ENCODE data around the gene TMPRSS9. TPM values are rescaled to one million over a fixed set of nuclear protein-coding genes. Genes with fewer than 3 reads are reported as not detected.

The TMPRSS9 gene
- total and polyA plus RNA-seq, 2 of the 13 experiments (the other 11 are each of a cell fraction or from before 2014, with no cell fraction given) = 2.5 to 5.2 TPM

- TF ChIP-seq SIN3B (IDR thresholded peaks at IDR 0.05; ENCODE audit: low read length) (peak; percentile 83; the same call in 1 of the 2 replicates), ZNF713 (CRISPR knock-in tag; IDR thresholded peaks at IDR 0.05) (no peak), ZNF878 (CRISPR knock-in tag; IDR thresholded peaks at IDR 0.05) (peak; percentile 97), ATF7 (IDR thresholded peaks at IDR 0.05) (no peak), ATF7 (CRISPR knock-in tag; IDR thresholded peaks at IDR 0.05) (peak; percentile 56; the same call in 1 of the 2 replicates), ZNF629 (CRISPR knock-in tag; conservative IDR thresholded peaks at IDR 0.05) (peak; percentile 40), SNRNP70 (IDR thresholded peaks at IDR 0.05; ENCODE audit: low read depth, low read length) (no peak), ARNTL (CRISPR knock-in tag; IDR thresholded peaks at IDR 0.05) (peak; percentile 45; the same call in 1 of the 2 replicates), ZNF564 (CRISPR knock-in tag; IDR thresholded peaks at IDR 0.05) (peak; percentile 86; the same call in 1 of the 2 replicates), ZNF260 (CRISPR knock-in tag; IDR thresholded peaks at IDR 0.05; ENCODE audit: borderline replicate concordance, low read depth) (no peak), YEATS2 (CRISPR knock-in tag; IDR thresholded peaks at IDR 0.05; ENCODE audit: borderline replicate concordance) (peak; percentile 73; the same call in 1 of the 2 replicates), XBP1 (CRISPR knock-in tag; IDR thresholded peaks at IDR 0.05) (no peak), HOXD1 (CRISPR knock-in tag; IDR thresholded peaks at IDR 0.05) (no peak), ZNF660 (CRISPR knock-in tag; IDR thresholded peaks at IDR 0.05; ENCODE audit: borderline replicate concordance, low read depth) (no peak), ZNF556 (CRISPR knock-in tag; IDR thresholded peaks at IDR 0.05; ENCODE audit: borderline replicate concordance) (peak; percentile 90; the same call in 1 of the 2 replicates), ZNF20 (CRISPR knock-in tag; IDR thresholded peaks at IDR 0.05) (peak; percentile 90; the same call in 1 of the 2 replicates), ZNF790 (CRISPR knock-in tag; IDR thresholded peaks at IDR 0.05; ENCODE audit: borderline replicate concordance) (peak; percentile 78; the same call in 1 of the 2 replicates), SMC3 (IDR thresholded peaks at IDR 0.05; ENCODE audit: low read length) (no peak), ZNF775 (CRISPR knock-in tag; IDR thresholded peaks at IDR 0.05; ENCODE audit: borderline replicate concordance) (peak; percentile 83; the same call in 1 of the 2 replicates), GATAD1 (CRISPR knock-in tag; IDR thresholded peaks at IDR 0.05) (peak; percentile 63), CREM (IDR thresholded peaks at IDR 0.05) (peak; percentile 37; the same call in 1 of the 2 replicates), CREM (CRISPR knock-in tag; IDR thresholded peaks at IDR 0.05) (no peak), PHF8 (CRISPR knock-in tag; IDR thresholded peaks at IDR 0.05) (peak; percentile 71)
- TF ChIP-seq, protein P1, sequence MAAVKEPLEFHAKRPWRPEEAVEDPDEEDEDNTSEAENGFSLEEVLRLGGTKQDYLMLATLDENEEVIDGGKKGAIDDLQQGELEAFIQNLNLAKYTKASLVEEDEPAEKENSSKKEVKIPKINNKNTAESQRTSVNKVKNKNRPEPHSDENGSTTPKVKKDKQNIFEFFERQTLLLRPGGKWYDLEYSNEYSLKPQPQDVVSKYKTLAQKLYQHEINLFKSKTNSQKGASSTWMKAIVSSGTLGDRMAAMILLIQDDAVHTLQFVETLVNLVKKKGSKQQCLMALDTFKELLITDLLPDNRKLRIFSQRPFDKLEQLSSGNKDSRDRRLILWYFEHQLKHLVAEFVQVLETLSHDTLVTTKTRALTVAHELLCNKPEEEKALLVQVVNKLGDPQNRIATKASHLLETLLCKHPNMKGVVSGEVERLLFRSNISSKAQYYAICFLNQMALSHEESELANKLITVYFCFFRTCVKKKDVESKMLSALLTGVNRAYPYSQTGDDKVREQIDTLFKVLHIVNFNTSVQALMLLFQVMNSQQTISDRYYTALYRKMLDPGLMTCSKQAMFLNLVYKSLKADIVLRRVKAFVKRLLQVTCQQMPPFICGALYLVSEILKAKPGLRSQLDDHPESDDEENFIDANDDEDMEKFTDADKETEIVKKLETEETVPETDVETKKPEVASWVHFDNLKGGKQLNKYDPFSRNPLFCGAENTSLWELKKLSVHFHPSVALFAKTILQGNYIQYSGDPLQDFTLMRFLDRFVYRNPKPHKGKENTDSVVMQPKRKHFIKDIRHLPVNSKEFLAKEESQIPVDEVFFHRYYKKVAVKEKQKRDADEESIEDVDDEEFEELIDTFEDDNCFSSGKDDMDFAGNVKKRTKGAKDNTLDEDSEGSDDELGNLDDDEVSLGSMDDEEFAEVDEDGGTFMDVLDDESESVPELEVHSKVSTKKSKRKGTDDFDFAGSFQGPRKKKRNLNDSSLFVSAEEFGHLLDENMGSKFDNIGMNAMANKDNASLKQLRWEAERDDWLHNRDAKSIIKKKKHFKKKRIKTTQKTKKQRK (IDR thresholded peaks at IDR 0.05; ENCODE audit: low read length) = no peak
- TF ChIP-seq, protein P2, sequence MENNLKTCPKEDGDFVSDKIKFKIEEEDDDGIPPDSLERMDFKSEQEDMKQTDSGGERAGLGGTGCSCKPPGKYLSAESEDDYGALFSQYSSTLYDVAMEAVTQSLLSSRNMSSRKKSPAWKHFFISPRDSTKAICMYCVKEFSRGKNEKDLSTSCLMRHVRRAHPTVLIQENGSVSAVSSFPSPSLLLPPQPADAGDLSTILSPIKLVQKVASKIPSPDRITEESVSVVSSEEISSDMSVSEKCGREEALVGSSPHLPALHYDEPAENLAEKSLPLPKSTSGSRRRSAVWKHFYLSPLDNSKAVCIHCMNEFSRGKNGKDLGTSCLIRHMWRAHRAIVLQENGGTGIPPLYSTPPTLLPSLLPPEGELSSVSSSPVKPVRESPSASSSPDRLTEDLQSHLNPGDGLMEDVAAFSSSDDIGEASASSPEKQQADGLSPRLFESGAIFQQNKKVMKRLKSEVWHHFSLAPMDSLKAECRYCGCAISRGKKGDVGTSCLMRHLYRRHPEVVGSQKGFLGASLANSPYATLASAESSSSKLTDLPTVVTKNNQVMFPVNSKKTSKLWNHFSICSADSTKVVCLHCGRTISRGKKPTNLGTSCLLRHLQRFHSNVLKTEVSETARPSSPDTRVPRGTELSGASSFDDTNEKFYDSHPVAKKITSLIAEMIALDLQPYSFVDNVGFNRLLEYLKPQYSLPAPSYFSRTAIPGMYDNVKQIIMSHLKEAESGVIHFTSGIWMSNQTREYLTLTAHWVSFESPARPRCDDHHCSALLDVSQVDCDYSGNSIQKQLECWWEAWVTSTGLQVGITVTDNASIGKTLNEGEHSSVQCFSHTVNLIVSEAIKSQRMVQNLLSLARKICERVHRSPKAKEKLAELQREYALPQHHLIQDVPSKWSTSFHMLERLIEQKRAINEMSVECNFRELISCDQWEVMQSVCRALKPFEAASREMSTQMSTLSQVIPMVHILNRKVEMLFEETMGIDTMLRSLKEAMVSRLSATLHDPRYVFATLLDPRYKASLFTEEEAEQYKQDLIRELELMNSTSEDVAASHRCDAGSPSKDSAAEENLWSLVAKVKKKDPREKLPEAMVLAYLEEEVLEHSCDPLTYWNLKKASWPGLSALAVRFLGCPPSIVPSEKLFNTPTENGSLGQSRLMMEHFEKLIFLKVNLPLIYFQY (CRISPR knock-in tag; IDR thresholded peaks at IDR 0.05; ENCODE audit: borderline replicate concordance) = peak; percentile 97
These were observed 102.8 kb downstream of the TMPRSS9 start (continued) for GRCh38 chr19:2462635-2463421.
